LHCN-M2 (cell line): ENCODE results near the gene LDB2. TPM values are rescaled to one million over a fixed set of nuclear protein-coding genes. Genes with fewer than 3 reads are reported as not detected.

Experiments
- DNase-seq: peaks from one replicate; pipeline ENCODE4 v3.0.0-alpha.2; 2012; ENCODE audit warnings: low read depth
- total RNA-seq: library from RNA; depleted of rRNA; stranded (reverse); fragments of >200 nt; gene quantifications from 2 replicates; pipeline ENCODE4 v1.2.3, GENCODE V29; 2014

The LDB2 gene
- total RNA-seq, 1 experiment from 2014 or later: not detected

DNA sequence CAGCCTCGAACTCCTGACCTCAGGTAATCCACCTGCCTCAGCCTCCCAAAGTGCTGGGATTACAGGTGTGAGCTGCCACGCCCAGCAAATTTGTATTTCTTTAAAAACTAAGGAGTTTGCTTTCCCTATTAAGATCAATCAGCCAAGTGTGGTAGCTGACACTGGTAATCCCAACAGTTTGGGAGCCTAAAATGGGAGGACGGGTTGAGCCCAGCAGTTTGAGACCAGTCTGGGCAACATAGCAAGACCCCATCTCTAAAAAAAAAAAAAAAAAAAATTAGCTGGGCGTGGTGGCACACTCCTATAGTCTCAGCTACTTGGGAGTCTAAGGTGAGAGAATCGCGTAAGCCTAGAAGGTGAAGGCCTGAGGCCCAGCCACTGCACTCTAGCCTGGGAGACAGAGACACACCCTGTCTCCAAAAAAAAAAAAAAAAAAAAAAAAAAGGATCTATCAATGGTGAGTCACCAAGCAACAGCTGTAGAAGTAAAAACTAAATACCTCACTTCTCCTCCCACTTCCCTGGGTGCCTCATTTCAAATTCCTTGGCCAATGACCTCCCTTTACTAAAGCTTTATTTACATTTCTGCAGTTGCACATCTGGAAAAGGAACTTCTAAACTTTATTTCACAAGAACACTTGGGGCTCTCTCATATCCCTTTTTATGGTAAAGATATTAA lies 54.5 kb downstream of the LDB2 start:
- no peak for DNase-seq

DNA sequence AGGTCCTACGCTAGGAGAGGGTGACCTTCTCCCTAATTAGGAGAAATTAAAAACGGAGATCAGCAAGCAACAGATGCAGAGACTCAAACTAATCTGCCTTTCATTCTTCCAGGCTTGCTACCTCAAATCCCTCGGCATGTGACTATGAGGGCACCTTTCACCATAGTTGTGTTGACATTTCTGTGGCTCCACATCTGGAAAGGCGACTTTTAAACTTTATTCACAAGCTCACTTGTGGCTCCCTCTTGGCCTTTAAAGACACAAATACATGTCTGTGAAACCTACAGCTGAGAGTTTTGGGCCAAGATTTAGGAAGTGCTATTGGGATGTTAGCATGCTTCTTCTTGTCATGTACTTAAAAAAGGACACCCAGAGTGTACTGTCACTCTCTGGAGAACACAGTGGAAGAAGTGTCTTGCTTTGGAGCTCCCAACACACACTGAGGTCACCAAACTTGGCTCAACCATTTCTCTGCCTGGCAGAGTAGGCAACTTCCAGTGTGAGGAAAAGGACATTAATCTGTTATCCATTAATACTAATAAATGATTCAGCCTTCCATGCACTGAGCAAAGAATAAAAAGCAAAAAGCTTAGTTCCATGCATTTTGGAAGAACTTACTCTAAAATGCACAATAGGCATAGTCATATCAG lies 60.1 kb downstream of the LDB2 start:
- no peak for DNase-seq

DNA sequence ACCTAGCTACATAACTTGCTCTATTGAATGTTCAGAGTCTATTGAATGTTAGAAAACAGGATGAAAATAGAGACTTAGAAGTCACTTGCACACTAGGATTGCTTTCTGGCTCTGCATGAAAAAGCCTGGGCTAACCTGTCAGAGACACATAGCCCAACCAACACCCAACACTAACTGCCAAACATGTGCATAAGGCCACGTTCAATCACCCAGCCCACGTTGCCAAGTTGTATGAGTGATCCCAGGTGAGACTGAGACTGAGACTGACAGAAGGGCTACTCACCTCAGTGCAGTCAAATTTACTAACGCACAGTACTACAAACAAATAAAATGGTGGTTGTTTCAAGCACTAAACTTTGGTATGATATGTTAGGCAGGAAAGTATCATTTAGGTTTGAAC lies 61.0 kb downstream of the LDB2 start:
- DNase-seq: no peak

DNA sequence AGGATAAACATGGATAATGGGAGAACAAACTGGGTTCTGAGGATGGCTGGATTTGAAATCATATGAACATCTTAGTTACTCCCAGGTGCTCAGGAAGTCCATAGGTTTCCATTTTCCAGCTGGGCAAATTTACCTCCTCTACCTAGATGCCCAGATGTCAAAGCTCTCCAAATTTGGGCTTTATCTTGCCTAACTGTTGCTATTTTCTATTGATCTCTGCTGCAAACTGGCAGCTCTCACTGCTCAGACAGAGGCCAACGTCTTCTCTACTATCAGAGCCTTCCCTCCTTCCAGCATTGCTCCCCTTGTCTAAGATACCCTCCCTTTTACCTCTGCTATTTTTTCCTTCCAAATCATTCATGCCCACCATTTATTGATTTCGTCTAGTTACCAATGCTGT lies 62.1 kb downstream of the LDB2 start:
- no peak for DNase-seq

DNA sequence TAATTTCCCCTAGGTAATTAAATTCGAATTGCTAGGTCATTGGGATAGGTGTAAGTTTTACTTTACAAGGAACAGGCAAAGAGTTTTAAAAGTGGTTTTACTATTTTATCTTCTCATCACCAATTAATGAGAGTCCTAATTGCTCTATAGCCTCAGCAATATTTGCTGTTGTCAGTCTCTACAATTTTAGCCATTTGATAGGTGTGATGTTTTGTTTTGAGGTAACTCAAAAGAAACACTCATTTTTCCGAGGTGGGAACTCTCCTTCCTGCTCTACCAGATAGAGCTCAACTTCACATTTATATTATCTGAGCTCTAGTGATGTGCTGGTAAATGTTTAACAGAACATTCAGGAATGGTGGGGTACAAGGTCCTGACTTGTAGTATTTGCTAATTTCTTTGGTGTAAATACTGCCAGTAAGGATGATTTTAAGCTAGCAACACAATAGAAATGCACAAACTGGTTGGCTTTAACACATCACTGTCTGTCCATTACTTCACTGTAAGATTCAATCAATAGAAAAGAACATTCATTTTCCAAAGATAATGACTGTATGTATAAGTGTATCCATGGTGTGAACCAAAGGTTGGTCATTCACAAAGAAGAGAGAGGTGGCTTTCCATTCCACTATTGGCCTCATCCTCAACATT lies 62.7 kb downstream of the LDB2 start:
- no peak for DNase-seq

DNA sequence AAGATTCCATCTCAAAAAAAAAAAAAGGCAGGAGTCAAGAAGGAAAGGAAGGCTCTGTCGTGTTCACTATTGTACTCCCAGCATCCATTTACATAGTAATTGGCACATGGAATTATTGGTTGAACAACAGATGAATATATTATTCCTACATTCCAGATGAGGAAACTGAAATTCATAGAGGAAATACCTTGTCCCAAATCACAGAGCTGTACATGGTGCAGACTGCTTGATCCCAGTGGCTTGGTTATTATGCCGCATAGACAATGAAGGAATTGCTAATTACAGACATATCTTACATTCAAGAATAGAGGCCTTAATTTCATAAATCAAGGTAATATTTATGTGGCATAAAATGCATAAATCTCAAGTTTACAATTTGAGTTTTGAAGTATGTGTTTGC lies 63.6 kb downstream of the LDB2 start:
- DNase-seq: no peak

DNA sequence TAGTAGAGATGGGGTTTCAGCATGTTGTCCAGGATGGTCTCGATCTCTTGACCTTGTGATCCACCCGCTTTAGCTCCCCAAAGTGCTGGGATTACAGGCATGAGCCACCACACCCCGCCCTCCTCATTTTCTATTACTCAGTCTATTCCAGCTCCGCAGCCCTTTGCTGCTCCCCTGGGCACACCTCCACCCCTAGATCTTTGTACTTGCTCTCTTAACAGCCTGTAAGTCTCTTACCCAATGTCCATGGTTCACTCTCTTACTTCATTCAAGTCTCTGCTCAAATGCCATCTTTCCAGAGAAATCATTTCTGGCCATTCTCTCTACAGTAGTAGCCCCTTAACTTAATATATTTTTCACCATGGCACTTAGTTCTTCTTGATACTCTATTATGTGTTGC lies 64.7 kb downstream of the LDB2 start:
- no peak for DNase-seq

DNA sequence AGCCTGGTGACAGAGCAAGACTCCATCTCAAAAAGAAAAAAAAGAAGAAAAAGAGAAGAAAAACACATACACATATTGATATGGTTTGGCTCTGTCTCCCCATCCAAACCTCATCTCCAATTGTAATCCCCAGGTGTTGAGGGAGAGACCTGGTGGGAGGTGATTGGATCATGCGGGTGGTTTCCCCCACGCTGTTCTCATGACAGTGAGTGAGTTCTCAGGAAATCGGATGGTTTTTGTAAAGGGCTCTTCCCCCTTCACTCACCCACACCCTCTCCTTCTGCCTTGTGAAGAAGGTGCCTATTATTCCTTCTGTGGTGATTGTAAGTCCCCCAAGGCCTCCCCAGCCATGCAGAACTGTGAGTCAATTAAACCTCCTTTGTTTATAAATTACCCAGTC lies 68.4 kb downstream of the LDB2 start:
- DNase-seq: no peak

DNA sequence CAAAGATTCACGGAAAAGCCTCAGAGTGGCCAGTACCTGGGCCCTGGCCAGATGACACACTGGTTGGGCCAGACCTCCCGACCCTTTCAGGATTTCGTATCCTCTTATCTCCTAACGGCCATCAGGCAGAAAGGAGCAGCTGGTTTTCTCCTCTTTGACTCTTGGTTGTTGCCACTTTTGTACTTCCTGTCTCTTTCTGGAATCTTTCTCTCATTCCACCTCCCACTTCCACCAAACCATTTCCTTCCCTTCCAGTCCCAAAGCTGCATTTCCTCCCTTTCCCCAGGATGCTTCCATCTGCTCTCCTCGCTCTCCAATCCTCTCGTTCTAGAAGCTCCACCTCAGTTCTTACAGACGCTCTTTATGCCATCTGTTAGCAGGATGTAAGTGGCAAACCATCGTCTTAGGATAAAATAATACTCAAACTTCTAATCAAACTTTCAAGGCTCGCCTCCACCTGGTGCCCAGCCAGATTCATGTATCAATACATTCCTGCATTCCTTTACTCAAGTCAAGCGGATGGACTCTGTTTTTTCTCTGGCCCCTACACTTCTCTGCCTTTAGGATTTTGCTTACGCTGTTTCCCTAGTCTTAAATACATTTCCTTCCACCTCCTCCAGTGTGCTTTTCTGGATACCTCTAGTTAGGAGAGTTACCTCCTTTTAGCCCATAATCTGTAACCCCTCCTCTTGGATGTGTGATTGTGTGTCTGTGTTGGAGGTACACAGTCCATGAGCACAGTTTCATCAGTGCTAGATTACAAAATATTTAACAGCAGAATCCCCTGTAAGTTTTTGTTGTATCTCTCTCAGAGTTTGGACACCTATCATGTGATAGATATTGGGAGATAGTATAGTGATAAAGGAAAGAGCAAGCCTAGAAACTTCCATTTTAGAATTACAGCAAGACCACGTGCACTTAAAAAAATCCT lies 70.4 kb downstream of the LDB2 start:
- DNase-seq: no peak

DNA sequence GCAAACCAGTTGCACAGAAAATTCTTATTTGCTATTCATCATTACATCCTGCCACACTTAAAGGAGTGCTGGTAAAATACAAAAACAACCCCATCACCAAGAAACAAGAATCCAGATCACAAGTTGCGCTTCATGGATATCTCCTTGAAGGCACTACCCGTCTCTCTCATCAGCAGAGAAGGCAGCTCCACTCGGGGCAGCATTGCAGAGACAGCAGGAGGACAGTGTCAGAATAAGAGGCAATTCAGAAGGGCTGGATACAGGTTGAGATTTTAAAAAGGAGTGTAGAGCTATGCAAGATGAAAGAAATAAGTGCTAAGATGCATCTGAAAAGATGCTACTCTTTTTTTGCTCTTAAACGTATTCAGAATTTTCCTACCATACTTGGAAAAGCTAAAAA lies 71.4 kb downstream of the LDB2 start:
- no peak for DNase-seq

DNA sequence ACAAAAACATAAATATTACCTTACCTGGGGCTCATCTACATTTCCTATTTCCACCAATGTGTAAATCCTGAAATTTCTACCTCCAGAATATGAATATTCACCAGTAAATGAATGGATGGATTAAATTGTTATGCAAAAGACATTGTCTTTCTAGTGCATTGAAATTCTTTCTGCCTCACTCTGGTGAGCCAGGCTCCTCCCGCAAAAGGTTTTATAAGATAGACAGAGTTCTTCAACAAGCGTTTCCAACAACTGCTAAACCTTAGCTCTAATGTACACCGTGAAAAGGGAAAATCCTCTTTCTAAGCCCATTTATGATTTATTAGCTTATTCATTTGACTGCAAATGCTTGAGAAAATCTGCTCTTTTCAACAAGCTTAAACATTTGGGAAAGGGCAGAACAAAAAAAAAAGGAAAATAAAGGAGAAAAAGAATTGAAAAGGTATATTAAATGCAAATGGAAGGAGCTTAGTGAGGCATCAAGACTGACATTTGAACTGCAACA lies 72.0 kb downstream of the LDB2 start:
- no peak for DNase-seq

DNA sequence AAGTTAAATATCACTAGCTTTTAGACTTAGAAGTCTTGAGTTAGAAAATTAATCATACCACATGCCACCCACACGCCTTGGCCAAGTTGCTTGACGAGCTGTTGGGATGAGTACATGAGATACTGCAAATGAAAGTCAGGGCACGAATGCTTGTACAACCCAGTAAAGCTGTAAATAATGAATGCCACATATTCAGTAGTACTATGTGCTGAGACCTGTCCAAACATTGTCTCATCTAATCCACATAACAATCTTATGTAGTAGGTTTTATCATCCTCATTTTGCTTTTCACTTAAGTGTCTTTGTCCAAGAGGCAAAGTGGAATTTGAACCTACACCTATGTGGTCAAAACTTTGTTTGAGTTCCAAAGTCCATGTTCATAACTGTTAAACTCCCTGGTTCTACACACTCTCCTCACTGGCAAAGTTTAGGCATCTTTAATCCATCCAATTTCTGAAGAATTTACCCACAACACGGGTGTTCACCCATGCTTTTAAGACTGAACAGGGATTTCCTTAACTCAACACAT lies 74.1 kb downstream of the LDB2 start:
- no peak for DNase-seq

DNA sequence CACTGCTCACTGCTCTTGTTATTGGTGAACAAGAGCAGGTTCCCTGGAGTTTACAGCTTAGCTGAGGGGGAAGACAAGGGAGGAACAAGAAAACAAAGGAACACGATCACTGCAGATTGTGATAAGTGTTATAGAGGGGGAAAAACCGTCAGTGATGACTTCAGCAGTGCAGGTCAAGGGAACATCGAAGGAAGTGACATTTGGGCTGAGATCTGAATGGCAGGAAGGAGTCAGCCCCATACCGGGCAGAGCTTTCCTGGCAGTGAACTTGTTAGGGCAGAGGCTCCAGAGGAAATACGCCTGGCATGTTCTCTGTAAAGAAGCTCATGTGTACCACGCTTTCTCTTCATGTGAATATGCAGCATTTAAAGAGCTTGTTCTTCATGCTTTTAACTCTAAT lies 78.1 kb downstream of the LDB2 start:
- DNase-seq: no peak

DNA sequence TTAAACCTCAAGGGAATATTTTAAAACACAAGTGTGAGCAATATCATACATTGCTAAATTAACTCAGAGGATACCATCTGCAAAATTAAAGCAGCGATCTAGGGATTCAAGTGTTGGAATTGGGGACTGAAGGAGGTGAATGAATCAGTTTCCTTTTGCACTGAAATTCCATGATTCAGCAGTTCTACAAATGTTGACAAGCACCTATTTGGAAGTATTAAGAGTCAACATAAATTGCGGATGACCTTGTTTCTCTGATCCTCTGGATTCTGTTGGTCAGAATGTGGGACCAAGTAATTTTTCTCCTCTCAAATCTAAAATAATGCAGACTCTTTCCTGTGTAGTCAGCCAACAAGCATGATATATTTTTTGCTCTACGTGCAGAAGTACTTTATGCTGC lies 78.8 kb downstream of the LDB2 start:
- no peak for DNase-seq

DNA sequence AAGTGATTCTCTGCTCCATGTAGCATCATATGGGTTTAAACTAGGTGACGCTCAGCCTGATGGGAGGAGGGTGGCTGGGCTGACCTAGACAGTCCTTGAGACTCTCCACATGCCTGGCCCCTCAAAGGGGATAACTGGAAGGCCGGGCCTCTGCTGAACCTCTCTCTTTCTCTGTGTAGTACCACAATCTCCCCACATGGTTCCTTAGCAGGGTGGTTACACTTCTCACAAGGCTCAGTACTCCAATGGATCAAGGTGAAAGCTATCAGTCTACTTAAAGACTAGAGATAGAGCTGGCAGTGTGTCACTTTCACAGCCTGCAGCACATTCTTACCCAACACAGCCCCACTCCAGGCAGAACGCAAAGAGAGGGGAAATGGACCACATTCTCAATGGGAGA lies 80.4 kb downstream of the LDB2 start:
- DNase-seq: no peak

DNA sequence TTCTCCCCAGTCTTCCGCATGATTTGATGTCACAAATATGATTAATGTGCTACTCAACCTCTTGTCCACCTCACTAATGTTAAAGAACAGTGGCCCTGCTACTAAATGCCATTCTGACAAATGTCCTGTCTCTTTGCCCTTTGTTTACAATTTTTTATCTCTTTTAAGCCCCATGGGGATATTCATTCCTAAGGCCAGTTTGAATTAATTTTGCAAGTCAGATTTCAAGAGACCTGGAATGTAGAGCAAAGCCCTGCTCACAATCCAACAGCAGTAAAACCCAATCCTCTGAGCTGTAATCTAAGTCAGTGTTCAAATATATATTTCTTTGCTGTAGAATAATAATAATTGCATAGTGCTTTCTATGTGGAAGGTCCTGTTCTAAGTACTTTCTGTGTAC lies 81.2 kb downstream of the LDB2 start:
- DNase-seq: no peak

DNA sequence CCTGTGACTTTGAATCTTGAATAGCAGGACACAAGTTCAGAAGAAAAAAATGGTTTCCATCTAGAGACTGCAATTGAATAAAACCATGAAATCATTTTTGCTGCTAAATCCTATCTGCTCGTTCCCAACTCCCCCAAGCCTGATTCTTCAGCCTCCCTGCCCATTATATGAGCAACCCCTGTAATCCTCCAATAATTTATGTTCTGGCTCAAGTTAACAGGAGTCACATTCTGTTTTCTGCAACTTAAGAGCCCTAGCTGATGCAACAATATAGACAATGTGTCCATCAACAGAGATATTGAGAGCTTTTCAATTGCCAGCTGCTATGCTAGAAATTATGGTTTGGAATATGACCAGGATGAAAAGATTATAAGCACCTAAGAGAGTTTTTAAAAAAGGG lies 84.1 kb downstream of the LDB2 start:
- no peak for DNase-seq

DNA sequence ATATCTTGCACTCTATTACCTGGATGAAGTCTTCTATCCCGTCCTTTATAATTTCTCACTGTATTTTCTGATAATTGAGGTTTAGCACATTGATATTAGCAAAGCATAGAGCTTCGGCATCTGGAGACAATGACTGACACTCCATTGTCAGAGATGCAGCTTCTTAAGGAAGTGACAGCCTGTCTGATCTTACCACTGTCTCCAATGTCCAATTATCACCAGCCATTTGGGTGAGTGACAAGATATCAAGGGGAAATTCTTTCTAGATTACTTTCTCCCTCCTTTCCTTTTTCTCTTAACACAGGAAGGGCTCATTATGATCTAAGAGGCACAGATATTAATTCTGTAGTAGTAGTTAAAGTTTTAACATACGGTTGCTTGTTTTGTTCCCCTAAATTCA lies 86.4 kb downstream of the LDB2 start:
- DNase-seq: no peak

DNA sequence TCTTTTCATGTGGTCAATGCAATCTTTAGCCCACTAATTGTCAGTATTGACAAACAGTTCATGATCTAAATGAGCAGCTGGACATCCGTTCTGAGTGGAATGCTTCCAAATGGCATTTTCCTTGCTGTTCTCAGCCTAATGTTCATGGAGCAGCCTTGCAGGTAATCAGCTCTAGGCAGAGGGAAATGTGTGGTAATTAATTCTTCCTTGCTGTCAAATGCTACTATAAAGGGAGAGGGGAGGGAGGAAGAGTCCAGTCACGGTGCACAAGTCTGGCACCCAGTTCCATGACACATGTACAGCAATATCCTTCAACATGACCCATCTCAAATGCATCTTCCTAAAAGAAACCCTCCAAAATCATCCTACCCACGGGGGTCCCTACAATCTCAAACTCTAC lies 88.5 kb downstream of the LDB2 start:
- DNase-seq: no peak

DNA sequence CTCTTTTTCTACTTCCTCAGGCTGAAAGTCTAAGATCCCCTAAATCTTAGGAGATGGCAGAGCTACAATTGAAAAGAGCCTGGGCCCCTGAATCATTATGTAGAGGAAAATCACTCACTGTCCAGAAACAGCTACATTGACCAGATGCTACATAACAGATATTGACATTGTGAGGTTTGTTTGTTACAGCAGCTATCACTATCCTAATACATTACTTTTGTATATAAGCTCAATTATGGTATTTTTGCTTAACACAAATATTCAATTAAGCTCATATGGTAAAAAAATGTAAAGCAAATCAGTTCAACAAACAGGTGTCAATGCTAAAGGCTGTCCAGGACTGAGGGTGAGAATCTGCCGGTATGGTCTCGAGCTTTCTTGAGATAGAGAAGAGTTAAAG lies 89.4 kb downstream of the LDB2 start:
- no peak for DNase-seq

DNA sequence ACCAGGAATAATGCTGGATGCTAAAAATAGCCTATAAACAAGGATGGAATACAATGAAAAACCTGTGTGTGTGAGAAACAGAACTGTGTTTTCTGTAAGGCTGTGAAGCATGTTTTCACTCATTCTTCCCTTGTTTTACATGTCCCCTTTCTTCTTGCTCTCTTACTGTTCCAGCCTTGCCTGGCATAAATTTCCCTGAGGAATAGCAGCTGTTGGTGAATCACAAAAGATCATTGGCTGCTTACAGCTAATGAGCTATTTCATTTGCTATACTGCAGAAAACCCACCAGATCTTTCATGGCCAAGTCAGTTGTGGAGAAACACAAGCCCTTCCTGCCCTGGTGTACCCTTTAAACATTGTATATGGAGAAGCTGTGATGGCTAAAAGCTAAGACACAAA lies 91.1 kb downstream of the LDB2 start:
- no peak for DNase-seq

DNA sequence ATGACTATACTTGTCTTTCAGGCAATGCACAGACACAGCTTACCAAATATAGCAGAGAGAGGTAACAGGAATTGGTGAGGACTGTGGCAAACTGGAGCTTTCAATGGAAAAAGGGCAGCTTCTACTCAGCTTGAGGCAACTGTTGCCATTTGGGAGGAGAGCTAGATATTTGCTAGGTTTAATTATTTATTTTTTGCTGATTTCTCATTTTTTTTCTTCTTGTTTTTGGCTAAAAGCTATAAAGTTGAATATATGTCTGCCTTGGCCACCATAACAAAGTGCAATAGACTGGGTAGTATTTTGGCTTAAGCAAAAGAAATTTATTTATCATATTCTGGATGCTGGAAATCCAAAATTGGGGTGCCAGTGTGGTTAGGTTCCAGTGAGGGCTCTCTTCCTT lies 93.9 kb downstream of the LDB2 start:
- DNase-seq: no peak
